HepG2 (cell line): Measurements from ENCODE around the gene NUDT2. TPM values are rescaled to one million over a fixed set of nuclear protein-coding genes. Genes with fewer than 3 reads are reported as not detected.
"Not testable (repeated sequence)": the region's sequence is repeated elsewhere in the genome, so short reads cannot be mapped to it uniquely, and the experiment has no call there.

Experiments used
- BCL6 ChIP-seq: IDR thresholded peaks from 2 replicates; pipeline ENCODE4 v1.6.1; 2016; ENCODE audit warnings: missing genetic modification reagents, missing compliant biosample characterization
- CEBPG ChIP-seq: IDR thresholded peaks from 2 replicates; pipeline ENCODE4 v1.6.1; 2016
- CHD4 ChIP-seq: fragments of 200-600 bp; sonication (generic); IDR thresholded peaks from 2 replicates; pipeline ENCODE4 v1.7.0; 2017; ENCODE audit warnings: mild to moderate bottlenecking, low read length, borderline replicate concordance
- CREB1 ChIP-seq, 2 experiments: fragments of 450-650 bp in 1 of 2; IDR thresholded peaks; 2 replicates each; pipeline ENCODE4 v1.6.1; 2016 to 2017; ENCODE audit warnings: control low read depth in 1 of 2, mild to moderate bottlenecking in 1 of 2, missing compliant biosample characterization in 1 of 2, missing genetic modification characterization in 1 of 2
- DPF2 ChIP-seq: sonication (generic); formaldehyde crosslinking; IDR thresholded peaks from 2 replicates; pipeline ENCODE4 v1.4.0; 2020; ENCODE audit warnings: mild to moderate bottlenecking, low read depth, missing genetic modification reagents, borderline replicate concordance
- ETV5 ChIP-seq: IDR thresholded peaks from 2 replicates; pipeline ENCODE4 v1.6.1; 2018; ENCODE audit warnings: missing biosample characterization, missing genetic modification reagents, inconsistent platforms, borderline replicate concordance
- FOXP1 ChIP-seq, 2 experiments: fragments of 450-650 bp in 1 of 2; IDR thresholded peaks; 2 replicates each; pipeline ENCODE4 v1.6.1; 2017 to 2018; ENCODE audit warnings: antibody characterized with exemption in 1 of 2
- GATAD2A ChIP-seq: IDR thresholded peaks from 2 replicates; pipeline ENCODE4 v1.6.1; 2016
- GFI1 ChIP-seq: sonication (generic); formaldehyde crosslinking; IDR thresholded peaks from 2 replicates; pipeline ENCODE4 v1.5.0; 2020; ENCODE audit warnings: missing genetic modification reagents, mild to moderate bottlenecking, borderline replicate concordance
- HDAC1 ChIP-seq: sonication (generic); formaldehyde crosslinking; IDR thresholded peaks from 2 replicates; pipeline ENCODE4 v1.5.1; 2020; ENCODE audit warnings: mild to moderate bottlenecking, missing genetic modification reagents
- NCOA2 ChIP-seq: sonication (generic); formaldehyde crosslinking; IDR thresholded peaks from 2 replicates; pipeline ENCODE4 v1.8.0; 2022; ENCODE audit warnings: inconsistent platforms
- NCOR1 ChIP-seq: fragments of 200-600 bp; sonication (generic); IDR thresholded peaks from 2 replicates; pipeline ENCODE4 v1.7.0; 2017; ENCODE audit warnings: antibody characterized with exemption, low read length, borderline replicate concordance
- RARA ChIP-seq: IDR thresholded peaks from 2 replicates; pipeline ENCODE4 v1.6.1; 2016; ENCODE audit warnings: missing genetic modification reagents, missing compliant biosample characterization
- SOX6 ChIP-seq, 2 experiments: fragments of 450-650 bp in 1 of 2; sonication (generic) in 1 of 2; formaldehyde crosslinking in 1 of 2; IDR thresholded peaks; 2 replicates each; pipeline versions ENCODE4 v1.4.0 to v1.6.1; 2017 to 2020; ENCODE audit warnings: antibody characterized with exemption in 1 of 2, mild to moderate bottlenecking in 1 of 2, missing genetic modification reagents in 1 of 2
- ZNF292 ChIP-seq: sonication (generic); formaldehyde crosslinking; IDR thresholded peaks from 2 replicates; pipeline ENCODE4 v1.8.1; 2022; ENCODE audit warnings: mild to moderate bottlenecking, low read depth, missing genetic modification reagents, borderline replicate concordance
- ZNF441 ChIP-seq: sonication (generic); formaldehyde crosslinking; IDR thresholded peaks from 2 replicates; pipeline ENCODE4 v1.7.0; 2021; ENCODE audit warnings: missing genetic modification reagents, borderline replicate concordance
- ZNF605 ChIP-seq: sonication (generic); formaldehyde crosslinking; IDR thresholded peaks from 2 replicates; pipeline ENCODE4 v1.8.0; 2022; ENCODE audit warnings: mild to moderate bottlenecking, missing genetic modification reagents
- polyA plus RNA-seq, 8 experiments: library from polyadenylated mRNA; depleted of rRNA in 3 of 8; stranded (reverse) in 7 of 8; unstranded in 1 of 8; fragments of >200 nt; fragmentation: Illumina TruSeq in 4 of 8; extraction: Trizol in 4 of 8; gene quantifications; 2 replicates each; pipeline versions ENCODE4 v1.2.1 to v1.2.3, GENCODE V29; 2011 to 2016; ENCODE audit warnings: low read depth in 4 of 8, missing spikeins in 1 of 8, mixed read lengths in 1 of 8; ENCODE audit not compliant: insufficient read depth in 1 of 8
- total RNA-seq, 5 experiments: library from RNA; depleted of rRNA; stranded (reverse); fragments of >200 nt; fragmentation: Illumina TruSeq; extraction: Trizol; gene quantifications; 2 replicates each; pipeline ENCODE4 v1.2.3, GENCODE V29; 2016; ENCODE audit warnings: low read depth in 1 of 5
- TF ChIP-seq, protein P1 (sequence below), 2 experiments: sonication (generic) in 1 of 2; formaldehyde crosslinking in 1 of 2; IDR thresholded peaks; 2 replicates each; pipeline versions ENCODE4 v1.4.0 to v1.6.1; 2016 to 2020; ENCODE audit warnings: borderline replicate concordance in 1 of 2, low read depth in 1 of 2, mild to moderate bottlenecking in 1 of 2, missing genetic modification reagents in 1 of 2
- TF ChIP-seq, protein P2 (sequence below): sonication (generic); formaldehyde crosslinking; IDR thresholded peaks from 2 replicates; pipeline ENCODE4 v1.5.1; 2020; ENCODE audit warnings: mild to moderate bottlenecking, missing genetic modification reagents, moderate library complexity

NUDT2 gene
- total and polyA plus RNA-seq, 2 of the 13 experiments (the other 11 are each of a cell fraction or from before 2014, with no cell fraction given): 19.9 to 24.6 TPM

DNA sequence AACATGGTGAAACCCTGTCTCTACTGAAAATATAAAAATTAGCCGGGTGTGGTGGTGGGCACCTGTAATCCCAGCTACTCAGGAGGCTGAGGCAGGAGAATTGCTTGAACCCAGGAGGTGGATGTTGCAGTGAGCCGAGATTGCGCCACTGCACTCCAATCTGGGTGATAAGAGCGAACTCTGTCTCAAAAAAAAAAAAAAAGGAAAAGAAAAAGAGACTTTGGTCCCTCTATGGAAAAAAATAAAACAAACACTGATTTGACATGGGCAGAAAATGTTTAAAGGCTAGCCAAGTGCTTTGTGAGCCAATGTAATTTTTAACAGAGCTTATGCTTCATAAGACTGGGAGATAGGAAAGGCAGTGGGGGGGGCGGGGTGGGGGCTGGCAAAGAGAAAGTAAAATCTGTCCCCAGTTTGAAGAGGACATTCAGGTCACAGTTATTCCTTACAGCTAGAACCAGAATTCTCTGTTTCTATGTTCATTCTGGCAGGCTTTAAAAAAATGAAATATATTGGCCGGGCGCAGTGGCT, 22.8 kb downstream of the NUDT2 start (continued):
- TF ChIP-seq, protein P1, sequence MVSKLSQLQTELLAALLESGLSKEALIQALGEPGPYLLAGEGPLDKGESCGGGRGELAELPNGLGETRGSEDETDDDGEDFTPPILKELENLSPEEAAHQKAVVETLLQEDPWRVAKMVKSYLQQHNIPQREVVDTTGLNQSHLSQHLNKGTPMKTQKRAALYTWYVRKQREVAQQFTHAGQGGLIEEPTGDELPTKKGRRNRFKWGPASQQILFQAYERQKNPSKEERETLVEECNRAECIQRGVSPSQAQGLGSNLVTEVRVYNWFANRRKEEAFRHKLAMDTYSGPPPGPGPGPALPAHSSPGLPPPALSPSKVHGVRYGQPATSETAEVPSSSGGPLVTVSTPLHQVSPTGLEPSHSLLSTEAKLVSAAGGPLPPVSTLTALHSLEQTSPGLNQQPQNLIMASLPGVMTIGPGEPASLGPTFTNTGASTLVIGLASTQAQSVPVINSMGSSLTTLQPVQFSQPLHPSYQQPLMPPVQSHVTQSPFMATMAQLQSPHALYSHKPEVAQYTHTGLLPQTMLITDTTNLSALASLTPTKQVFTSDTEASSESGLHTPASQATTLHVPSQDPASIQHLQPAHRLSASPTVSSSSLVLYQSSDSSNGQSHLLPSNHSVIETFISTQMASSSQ (IDR thresholded peaks at IDR 0.05; ENCODE audit: low read depth): not testable (repeated sequence)
- TF ChIP-seq, protein P1 (CRISPR knock-in tag; IDR thresholded peaks at IDR 0.05; ENCODE audit: borderline replicate concordance): peak; percentile 43; the same call in 1 of the 2 replicates
- TF ChIP-seq BCL6 (CRISPR knock-in tag) (0 out of 2 replicates have a peak, but pooled peaks have one; percentile 24), NCOR1 (peak; percentile 75; the same call in 1 of the 2 replicates), RARA (CRISPR knock-in tag) (peak; percentile 10; the same call in 1 of the 2 replicates), ZNF292 (CRISPR knock-in tag) (peak; percentile 29; the same call in 1 of the 2 replicates), DPF2 (CRISPR knock-in tag) (peak; percentile 47; the same call in 1 of the 2 replicates), NCOA2 (CRISPR knock-in tag) (peak; percentile 67; the same call in 1 of the 2 replicates), ZNF605 (CRISPR knock-in tag) (0 out of 2 replicates have a peak, but pooled peaks have one; percentile 40), ETV5 (CRISPR knock-in tag) (peak; percentile 16; the same call in 1 of the 2 replicates), FOXP1 (CRISPR knock-in tag; IDR thresholded peaks at IDR 0.05) (peak; percentile 39; the same call in 1 of the 2 replicates), GFI1 (peak; percentile 93), SOX6 (CRISPR knock-in tag; IDR thresholded peaks at IDR 0.05) (peak; percentile 71), CHD4 (peak; percentile 79; the same call in 1 of the 2 replicates), GATAD2A (CRISPR knock-in tag) (peak; percentile 65), HDAC1 (CRISPR knock-in tag) (peak; percentile 9), ZNF441 (CRISPR knock-in tag) (peak; percentile 63; the same call in 1 of the 2 replicates), CREB1 (CRISPR knock-in tag; IDR thresholded peaks at IDR 0.05) (peak; percentile 37; the same call in 1 of the 2 replicates), CEBPG (CRISPR knock-in tag) (peak; percentile 90)
- TF ChIP-seq, protein P2, sequence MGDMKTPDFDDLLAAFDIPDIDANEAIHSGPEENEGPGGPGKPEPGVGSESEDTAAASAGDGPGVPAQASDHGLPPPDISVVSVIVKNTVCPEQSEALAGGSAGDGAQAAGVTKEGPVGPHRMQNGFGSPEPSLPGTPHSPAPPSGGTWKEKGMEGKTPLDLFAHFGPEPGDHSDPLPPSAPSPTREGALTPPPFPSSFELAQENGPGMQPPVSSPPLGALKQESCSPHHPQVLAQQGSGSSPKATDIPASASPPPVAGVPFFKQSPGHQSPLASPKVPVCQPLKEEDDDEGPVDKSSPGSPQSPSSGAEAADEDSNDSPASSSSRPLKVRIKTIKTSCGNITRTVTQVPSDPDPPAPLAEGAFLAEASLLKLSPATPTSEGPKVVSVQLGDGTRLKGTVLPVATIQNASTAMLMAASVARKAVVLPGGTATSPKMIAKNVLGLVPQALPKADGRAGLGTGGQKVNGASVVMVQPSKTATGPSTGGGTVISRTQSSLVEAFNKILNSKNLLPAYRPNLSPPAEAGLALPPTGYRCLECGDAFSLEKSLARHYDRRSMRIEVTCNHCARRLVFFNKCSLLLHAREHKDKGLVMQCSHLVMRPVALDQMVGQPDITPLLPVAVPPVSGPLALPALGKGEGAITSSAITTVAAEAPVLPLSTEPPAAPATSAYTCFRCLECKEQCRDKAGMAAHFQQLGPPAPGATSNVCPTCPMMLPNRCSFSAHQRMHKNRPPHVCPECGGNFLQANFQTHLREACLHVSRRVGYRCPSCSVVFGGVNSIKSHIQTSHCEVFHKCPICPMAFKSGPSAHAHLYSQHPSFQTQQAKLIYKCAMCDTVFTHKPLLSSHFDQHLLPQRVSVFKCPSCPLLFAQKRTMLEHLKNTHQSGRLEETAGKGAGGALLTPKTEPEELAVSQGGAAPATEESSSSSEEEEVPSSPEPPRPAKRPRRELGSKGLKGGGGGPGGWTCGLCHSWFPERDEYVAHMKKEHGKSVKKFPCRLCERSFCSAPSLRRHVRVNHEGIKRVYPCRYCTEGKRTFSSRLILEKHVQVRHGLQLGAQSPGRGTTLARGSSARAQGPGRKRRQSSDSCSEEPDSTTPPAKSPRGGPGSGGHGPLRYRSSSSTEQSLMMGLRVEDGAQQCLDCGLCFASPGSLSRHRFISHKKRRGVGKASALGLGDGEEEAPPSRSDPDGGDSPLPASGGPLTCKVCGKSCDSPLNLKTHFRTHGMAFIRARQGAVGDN (CRISPR knock-in tag): 0 out of 2 replicates have a peak, but pooled peaks have one; percentile 12
- not testable (repeated sequence) for TF ChIP-seq FOXP1, SOX6, CREB1 (IDR thresholded peaks at IDR 0.05)
